Keratinocyte (primary cell): ENCODE results near the gene FYB1.

Experiments used
- EZH2 ChIP-seq: IDR thresholded peaks from one replicate; pipeline ENCODE4 v1.6.1; 2012; ENCODE audit warnings: inconsistent platforms, mild to moderate bottlenecking, low read length, moderate library complexity
- TF ChIP-seq, protein P1 (sequence below), 3 experiments: IDR thresholded peaks in 1 of 3; conservative IDR thresholded peaks in 1 of 3; optimal IDR thresholded peaks in 1 of 3; 2 replicates in 2 of 3; 3 replicates in 1 of 3; pipeline versions ENCODE3 to v1.5.1; 2011; ENCODE audit warnings: low read length in 3 of 3, mild to moderate bottlenecking in 3 of 3, moderate library complexity in 2 of 3, control low read depth in 1 of 3, inconsistent platforms in 1 of 3; ENCODE audit not compliant: insufficient read depth in 2 of 3; ENCODE audit errors: extremely low read depth in 1 of 3

- TF ChIP-seq, protein P1, sequence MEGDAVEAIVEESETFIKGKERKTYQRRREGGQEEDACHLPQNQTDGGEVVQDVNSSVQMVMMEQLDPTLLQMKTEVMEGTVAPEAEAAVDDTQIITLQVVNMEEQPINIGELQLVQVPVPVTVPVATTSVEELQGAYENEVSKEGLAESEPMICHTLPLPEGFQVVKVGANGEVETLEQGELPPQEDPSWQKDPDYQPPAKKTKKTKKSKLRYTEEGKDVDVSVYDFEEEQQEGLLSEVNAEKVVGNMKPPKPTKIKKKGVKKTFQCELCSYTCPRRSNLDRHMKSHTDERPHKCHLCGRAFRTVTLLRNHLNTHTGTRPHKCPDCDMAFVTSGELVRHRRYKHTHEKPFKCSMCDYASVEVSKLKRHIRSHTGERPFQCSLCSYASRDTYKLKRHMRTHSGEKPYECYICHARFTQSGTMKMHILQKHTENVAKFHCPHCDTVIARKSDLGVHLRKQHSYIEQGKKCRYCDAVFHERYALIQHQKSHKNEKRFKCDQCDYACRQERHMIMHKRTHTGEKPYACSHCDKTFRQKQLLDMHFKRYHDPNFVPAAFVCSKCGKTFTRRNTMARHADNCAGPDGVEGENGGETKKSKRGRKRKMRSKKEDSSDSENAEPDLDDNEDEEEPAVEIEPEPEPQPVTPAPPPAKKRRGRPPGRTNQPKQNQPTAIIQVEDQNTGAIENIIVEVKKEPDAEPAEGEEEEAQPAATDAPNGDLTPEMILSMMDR (optimal IDR thresholded peaks at IDR 0.05 in 1 of 3, IDR thresholded peaks at IDR 0.05 in 1 of 3, conservative IDR thresholded peaks at IDR 0.05 in 1 of 3; ENCODE audit: extremely low read depth in 1 of 3, insufficient read depth in 2 of 3, low read length in 3 of 3), result no peak
- no peak for TF ChIP-seq EZH2
These were observed 1.1 kb upstream of the FYB1 start for GRCh38 chr5:39220280-39221030.
